SK-N-SH treated with all-trans-retinoic acid at 6 μM for 48 hours (cell line): ENCODE data around the gene TWNK.

Experiments
- ATAC-seq: fragments of 200-7000 bp; cut with Tn5 transposase; 3 replicates; pipeline ENCODE4 v1.9.1; 2020; ENCODE audit warnings: mild to moderate bottlenecking, moderate library complexity
- ARNTL ChIP-seq: fragments of 450-650 bp; formaldehyde crosslinking; IDR thresholded peaks from 2 replicates; pipeline ENCODE4 v1.5.0; 2020; ENCODE audit warnings: low read depth, mild to moderate bottlenecking, moderate library complexity, borderline replicate concordance
- BACH2 ChIP-seq: fragments of 250-450 bp; sonication (Bioruptor Pico); IDR thresholded peaks from 2 replicates; pipeline ENCODE4 v1.9.0; 2021; ENCODE audit warnings: mild to moderate bottlenecking, borderline replicate concordance
- CSDC2 ChIP-seq: fragments of 250-450 bp; sonication (Bioruptor Pico); IDR thresholded peaks from 2 replicates; pipeline ENCODE4 v1.5.0; 2020; ENCODE audit warnings: mild to moderate bottlenecking, moderate library complexity
- ESRRG ChIP-seq: fragments of 250-450 bp; sonication (Bioruptor Pico); IDR thresholded peaks from 2 replicates; pipeline ENCODE4 v1.6.1; 2021; ENCODE audit warnings: mild to moderate bottlenecking
- GLIS3 ChIP-seq: fragments of 250-450 bp; sonication (Bioruptor Pico); IDR thresholded peaks from 2 replicates; pipeline ENCODE4 v1.5.0; 2020; ENCODE audit warnings: mild to moderate bottlenecking, moderate library complexity
- ISL1 ChIP-seq: fragments of 250-450 bp; sonication (Bioruptor Pico); IDR thresholded peaks from 2 replicates; pipeline ENCODE4 v2.1.2; 2022; ENCODE audit warnings: mild to moderate bottlenecking, moderate library complexity
- PPARA ChIP-seq: fragments of 250-450 bp; sonication (Bioruptor Pico); IDR thresholded peaks from 2 replicates; pipeline ENCODE4 v1.5.0; 2020; ENCODE audit warnings: mild to moderate bottlenecking, borderline replicate concordance
- SNAI2 ChIP-seq: fragments of 250-450 bp; sonication (Bioruptor Pico); IDR thresholded peaks from 2 replicates; pipeline ENCODE4 v1.5.0; 2020; ENCODE audit warnings: mild to moderate bottlenecking, moderate library complexity
- TOX ChIP-seq: fragments of 250-450 bp; sonication (Bioruptor Pico); IDR thresholded peaks from 2 replicates; pipeline ENCODE4 v1.8.0; 2021; ENCODE audit warnings: mild to moderate bottlenecking, moderate library complexity, borderline replicate concordance
- ZC3H10 ChIP-seq: fragments of 250-450 bp; sonication (Bioruptor Pico); IDR thresholded peaks from 2 replicates; pipeline ENCODE4 v1.5.1; 2021; ENCODE audit warnings: mild to moderate bottlenecking, moderate library complexity
- ZFP3 ChIP-seq: fragments of 250-450 bp; sonication (Bioruptor Pico); IDR thresholded peaks from 2 replicates; pipeline ENCODE4 v1.5.0; 2020; ENCODE audit warnings: mild to moderate bottlenecking, moderate library complexity
- ZFP30 ChIP-seq: fragments of 450-650 bp; formaldehyde crosslinking; IDR thresholded peaks from 2 replicates; pipeline ENCODE4 v1.5.0; 2022; ENCODE audit warnings: mild to moderate bottlenecking, moderate library complexity
- ZNF565 ChIP-seq: fragments of 450-650 bp; formaldehyde crosslinking; conservative IDR thresholded peaks from 2 replicates; pipeline ENCODE4 v1.5.0; 2020; ENCODE audit warnings: low read depth, mild to moderate bottlenecking, moderate library complexity
- ZNF70 ChIP-seq: fragments of 450-650 bp; formaldehyde crosslinking; IDR thresholded peaks from 2 replicates; pipeline ENCODE4 v1.5.0; 2020; ENCODE audit warnings: mild to moderate bottlenecking, moderate library complexity
- ZNF8 ChIP-seq: fragments of 450-650 bp; formaldehyde crosslinking; IDR thresholded peaks from 2 replicates; pipeline ENCODE4 v1.5.0; 2020; ENCODE audit warnings: mild to moderate bottlenecking, moderate library complexity
- TF ChIP-seq, protein P1 (sequence below): fragments of 250-450 bp; sonication (Bioruptor Pico); IDR thresholded peaks from 2 replicates; pipeline ENCODE4 v1.8.0; 2020; ENCODE audit warnings: mild to moderate bottlenecking, moderate library complexity, borderline replicate concordance
- TF ChIP-seq, protein P2 (sequence below): fragments of 250-450 bp; sonication (Bioruptor Pico); IDR thresholded peaks from 2 replicates; pipeline ENCODE4 v1.5.1; 2020; ENCODE audit warnings: low read depth, mild to moderate bottlenecking, moderate library complexity
- TF ChIP-seq, protein P3 (sequence below): fragments of 250-450 bp; sonication (Bioruptor Pico); IDR thresholded peaks from 2 replicates; pipeline ENCODE4 v1.5.1; 2021; ENCODE audit warnings: mild to moderate bottlenecking, moderate library complexity
- TF ChIP-seq, protein P4 (sequence below): fragments of 250-450 bp; sonication (Bioruptor Pico); IDR thresholded peaks from 2 replicates; pipeline ENCODE4 v1.8.0; 2021; ENCODE audit warnings: low read depth, mild to moderate bottlenecking, moderate library complexity, borderline replicate concordance
- TF ChIP-seq, protein P5 (sequence below): fragments of 250-450 bp; sonication (Bioruptor Pico); IDR thresholded peaks from 2 replicates; pipeline ENCODE4 v1.5.0; 2020; ENCODE audit warnings: mild to moderate bottlenecking, moderate library complexity

TWNK gene

DNA sequence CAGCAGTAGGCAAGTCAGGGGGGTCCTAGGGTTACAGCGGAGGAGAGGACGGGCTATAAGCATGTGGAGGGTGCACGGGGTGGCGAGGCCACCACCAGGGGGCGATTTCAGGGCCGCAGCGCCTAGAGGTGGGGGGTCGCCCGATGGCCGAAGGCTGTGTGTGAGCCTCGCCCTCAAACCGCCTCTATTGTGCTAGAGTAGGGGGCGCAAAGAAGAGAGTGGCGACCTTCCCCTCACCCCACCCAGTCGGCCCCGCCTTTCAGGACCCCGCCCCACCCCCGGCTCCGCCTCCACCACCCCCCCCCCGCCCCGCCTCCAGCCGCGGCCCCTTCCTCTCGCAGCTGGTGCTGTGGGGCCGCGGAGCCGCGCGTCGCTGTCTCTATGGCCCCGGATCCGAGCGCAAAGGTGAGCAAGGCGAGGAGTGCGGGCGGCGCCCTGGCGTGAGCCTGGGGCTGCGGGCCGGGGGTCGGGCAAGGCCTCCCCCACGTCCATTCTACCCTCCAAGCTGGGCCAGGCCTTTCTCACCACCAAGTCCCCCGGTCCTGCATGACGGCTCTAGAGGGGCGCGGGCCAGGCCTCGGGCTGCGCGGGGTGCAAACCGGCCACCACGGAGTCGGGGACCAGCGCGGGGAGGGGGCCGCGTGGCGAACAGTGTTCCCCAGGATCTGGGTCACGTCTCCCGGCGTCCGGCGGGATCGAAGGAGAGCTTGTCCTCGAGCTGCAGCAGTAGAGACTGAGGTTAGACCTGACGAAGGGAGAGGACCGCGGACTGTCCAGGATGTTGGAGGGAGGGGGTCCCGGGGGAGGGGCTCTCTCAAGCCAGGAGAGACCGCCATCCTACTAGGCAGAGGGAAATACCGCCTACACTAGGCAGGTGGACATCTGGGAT is 17.9 kb upstream of the TWNK start, which contains the start of gene SEMA4G:
Gene SEMA4G, plus strand, starts transcription at position 318 of the 889 bp plus-strand sequence. CDS start 3,409 bp downstream, outside the sequence.
- ATAC-seq, result peak; percentile 91
- TF ChIP-seq ZNF8 (CRISPR knock-in tag), result no peak
- TF ChIP-seq ZC3H10 (CRISPR knock-in tag), result no peak
- TF ChIP-seq GLIS3, result no peak
- TF ChIP-seq, protein P1, sequence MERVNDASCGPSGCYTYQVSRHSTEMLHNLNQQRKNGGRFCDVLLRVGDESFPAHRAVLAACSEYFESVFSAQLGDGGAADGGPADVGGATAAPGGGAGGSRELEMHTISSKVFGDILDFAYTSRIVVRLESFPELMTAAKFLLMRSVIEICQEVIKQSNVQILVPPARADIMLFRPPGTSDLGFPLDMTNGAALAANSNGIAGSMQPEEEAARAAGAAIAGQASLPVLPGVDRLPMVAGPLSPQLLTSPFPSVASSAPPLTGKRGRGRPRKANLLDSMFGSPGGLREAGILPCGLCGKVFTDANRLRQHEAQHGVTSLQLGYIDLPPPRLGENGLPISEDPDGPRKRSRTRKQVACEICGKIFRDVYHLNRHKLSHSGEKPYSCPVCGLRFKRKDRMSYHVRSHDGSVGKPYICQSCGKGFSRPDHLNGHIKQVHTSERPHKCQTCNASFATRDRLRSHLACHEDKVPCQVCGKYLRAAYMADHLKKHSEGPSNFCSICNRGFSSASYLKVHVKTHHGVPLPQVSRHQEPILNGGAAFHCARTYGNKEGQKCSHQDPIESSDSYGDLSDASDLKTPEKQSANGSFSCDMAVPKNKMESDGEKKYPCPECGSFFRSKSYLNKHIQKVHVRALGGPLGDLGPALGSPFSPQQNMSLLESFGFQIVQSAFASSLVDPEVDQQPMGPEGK (CRISPR knock-in tag), result no peak
- TF ChIP-seq, protein P2, sequence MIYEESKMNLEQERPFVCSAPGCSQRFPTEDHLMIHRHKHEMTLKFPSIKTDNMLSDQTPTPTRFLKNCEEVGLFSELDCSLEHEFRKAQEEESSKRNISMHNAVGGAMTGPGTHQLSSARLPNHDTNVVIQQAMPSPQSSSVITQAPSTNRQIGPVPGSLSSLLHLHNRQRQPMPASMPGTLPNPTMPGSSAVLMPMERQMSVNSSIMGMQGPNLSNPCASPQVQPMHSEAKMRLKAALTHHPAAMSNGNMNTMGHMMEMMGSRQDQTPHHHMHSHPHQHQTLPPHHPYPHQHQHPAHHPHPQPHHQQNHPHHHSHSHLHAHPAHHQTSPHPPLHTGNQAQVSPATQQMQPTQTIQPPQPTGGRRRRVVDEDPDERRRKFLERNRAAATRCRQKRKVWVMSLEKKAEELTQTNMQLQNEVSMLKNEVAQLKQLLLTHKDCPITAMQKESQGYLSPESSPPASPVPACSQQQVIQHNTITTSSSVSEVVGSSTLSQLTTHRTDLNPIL (CRISPR knock-in tag), result no peak
- TF ChIP-seq ZFP30 (CRISPR knock-in tag), result no peak
- TF ChIP-seq ESRRG, result no peak
- no peak for TF ChIP-seq TOX (CRISPR knock-in tag)
- TF ChIP-seq SNAI2, result no peak
- no peak for TF ChIP-seq ZFP3 (CRISPR knock-in tag)

DNA sequence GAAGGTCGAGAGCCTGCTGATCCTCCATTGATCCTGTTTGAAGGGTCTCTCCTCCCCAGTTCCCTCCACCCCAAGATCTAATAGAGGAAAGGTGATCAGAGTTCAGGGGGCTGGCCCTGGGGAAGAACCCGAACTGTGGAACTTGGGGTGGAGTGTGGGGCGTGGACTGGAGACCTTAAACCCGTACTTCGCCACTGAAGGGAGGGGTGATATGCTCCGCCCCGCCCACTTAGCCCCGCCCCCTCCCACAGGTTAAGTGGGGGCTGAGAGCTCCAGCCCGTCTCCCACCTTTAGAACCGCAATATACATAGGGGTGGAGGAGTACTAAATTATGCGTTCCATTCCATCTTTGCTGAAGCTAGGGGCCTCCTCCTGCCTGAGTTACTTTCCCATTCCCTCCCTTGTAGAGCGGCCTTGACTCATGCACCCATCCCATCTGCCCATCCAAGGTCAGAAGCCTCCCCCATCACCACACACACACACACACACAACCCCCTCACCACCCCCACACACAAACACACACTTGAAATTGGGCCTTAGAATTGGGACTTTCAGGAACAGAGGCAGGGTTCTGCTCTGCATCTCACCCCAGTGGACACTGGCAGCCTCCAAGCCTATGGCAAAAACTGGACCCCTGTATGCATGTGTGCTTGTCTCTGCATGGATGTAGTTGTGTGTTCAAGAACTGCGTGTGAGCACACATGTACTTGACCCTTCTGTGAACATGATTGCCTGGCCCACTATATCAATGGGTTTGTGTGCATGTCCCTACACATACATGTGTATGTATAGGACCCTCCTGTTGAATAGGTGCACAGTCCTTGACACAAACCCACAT is 17.0 kb upstream of the TWNK start:
- ATAC-seq, result peak; percentile 12; the same call in 2 of the 3 replicates
- TF ChIP-seq ARNTL (CRISPR knock-in tag) (no peak), ZNF70 (CRISPR knock-in tag) (no peak), BACH2 (CRISPR knock-in tag) (no peak), PPARA (CRISPR knock-in tag) (no peak), GLIS3 (no peak), ZFP30 (CRISPR knock-in tag) (no peak), ISL1 (no peak), TOX (CRISPR knock-in tag) (no peak), ZFP3 (CRISPR knock-in tag) (no peak), ZC3H10 (CRISPR knock-in tag) (no peak), ZNF565 (CRISPR knock-in tag) (no peak), ESRRG (no peak), CSDC2 (CRISPR knock-in tag) (no peak)
- TF ChIP-seq, protein P3, sequence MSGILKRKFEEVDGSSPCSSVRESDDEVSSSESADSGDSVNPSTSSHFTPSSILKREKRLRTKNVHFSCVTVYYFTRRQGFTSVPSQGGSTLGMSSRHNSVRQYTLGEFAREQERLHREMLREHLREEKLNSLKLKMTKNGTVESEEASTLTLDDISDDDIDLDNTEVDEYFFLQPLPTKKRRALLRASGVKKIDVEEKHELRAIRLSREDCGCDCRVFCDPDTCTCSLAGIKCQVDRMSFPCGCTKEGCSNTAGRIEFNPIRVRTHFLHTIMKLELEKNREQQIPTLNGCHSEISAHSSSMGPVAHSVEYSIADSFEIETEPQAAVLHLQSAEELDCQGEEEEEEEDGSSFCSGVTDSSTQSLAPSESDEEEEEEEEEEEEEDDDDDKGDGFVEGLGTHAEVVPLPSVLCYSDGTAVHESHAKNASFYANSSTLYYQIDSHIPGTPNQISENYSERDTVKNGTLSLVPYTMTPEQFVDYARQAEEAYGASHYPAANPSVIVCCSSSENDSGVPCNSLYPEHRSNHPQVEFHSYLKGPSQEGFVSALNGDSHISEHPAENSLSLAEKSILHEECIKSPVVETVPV, result no peak
- TF ChIP-seq, protein P4, sequence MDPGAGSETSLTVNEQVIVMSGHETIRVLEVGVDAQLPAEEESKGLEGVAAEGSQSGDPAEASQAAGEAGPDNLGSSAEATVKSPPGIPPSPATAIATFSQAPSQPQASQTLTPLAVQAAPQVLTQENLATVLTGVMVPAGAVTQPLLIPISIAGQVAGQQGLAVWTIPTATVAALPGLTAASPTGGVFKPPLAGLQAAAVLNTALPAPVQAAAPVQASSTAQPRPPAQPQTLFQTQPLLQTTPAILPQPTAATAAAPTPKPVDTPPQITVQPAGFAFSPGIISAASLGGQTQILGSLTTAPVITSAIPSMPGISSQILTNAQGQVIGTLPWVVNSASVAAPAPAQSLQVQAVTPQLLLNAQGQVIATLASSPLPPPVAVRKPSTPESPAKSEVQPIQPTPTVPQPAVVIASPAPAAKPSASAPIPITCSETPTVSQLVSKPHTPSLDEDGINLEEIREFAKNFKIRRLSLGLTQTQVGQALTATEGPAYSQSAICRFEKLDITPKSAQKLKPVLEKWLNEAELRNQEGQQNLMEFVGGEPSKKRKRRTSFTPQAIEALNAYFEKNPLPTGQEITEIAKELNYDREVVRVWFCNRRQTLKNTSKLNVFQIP (CRISPR knock-in tag), result no peak
- TF ChIP-seq, protein P2 (CRISPR knock-in tag), result no peak
- TF ChIP-seq, protein P5, sequence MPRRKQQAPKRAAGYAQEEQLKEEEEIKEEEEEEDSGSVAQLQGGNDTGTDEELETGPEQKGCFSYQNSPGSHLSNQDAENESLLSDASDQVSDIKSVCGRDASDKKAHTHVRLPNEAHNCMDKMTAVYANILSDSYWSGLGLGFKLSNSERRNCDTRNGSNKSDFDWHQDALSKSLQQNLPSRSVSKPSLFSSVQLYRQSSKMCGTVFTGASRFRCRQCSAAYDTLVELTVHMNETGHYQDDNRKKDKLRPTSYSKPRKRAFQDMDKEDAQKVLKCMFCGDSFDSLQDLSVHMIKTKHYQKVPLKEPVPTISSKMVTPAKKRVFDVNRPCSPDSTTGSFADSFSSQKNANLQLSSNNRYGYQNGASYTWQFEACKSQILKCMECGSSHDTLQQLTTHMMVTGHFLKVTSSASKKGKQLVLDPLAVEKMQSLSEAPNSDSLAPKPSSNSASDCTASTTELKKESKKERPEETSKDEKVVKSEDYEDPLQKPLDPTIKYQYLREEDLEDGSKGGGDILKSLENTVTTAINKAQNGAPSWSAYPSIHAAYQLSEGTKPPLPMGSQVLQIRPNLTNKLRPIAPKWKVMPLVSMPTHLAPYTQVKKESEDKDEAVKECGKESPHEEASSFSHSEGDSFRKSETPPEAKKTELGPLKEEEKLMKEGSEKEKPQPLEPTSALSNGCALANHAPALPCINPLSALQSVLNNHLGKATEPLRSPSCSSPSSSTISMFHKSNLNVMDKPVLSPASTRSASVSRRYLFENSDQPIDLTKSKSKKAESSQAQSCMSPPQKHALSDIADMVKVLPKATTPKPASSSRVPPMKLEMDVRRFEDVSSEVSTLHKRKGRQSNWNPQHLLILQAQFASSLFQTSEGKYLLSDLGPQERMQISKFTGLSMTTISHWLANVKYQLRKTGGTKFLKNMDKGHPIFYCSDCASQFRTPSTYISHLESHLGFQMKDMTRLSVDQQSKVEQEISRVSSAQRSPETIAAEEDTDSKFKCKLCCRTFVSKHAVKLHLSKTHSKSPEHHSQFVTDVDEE (CRISPR knock-in tag), result no peak
